Mesenteric fat pad (tissue), 1 donor: Measurements from ENCODE around the gene GSG1. TPM values are rescaled to one million over a fixed set of nuclear protein-coding genes. Genes with fewer than 3 reads are reported as not detected.
"Not testable (repeated sequence)": the region's sequence is repeated elsewhere in the genome, so short reads cannot be mapped to it uniquely, and the experiment has no call there.

Experiments used
- DNase-seq: peaks from one replicate; pipeline ENCODE4 v3.0.0-alpha.2; 2020; ENCODE audit warnings: low spot score
- total RNA-seq: library from RNA; stranded (reverse); fragmentation: NEBNext Ultra II Directional; extraction: Animal tissue kit (Norgen Biotek cat#: 25700); gene quantifications from one replicate; pipeline ENCODE4 v1.2.1, GENCODE V29; 2021
- donor health status: DM: yes; HTN: yes; CAD: no.

GSG1 gene
- total RNA-seq, 1 donor from 2014 or later = not detected

DNA sequence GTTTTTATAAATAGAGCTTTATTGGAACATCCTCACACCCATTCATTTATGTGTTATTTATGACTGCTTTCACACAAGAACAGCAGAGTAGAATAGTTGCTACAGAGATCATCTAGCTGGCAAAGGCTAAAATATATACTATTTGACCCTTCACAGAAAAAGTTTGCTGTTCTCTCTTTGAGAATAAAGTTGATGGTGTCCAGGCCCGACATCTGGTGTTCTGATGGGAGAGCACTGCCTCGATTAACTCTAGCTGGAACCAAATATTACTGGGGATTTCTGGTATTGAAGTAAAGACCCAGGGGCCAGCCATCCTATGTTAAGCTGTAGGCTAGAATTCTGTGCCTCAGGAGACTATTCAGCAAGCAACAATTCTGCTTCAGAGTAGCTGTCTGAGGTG lies 37.5 kb downstream of the GSG1 start:
- no peak for DNase-seq

GRCh38 chr12:13062669-13063068 lies 40.8 kb downstream of the GSG1 start:
- no peak for DNase-seq

- no peak for DNase-seq
Measured at GRCh38 chr12:13061377-13061776, 42.1 kb downstream of the GSG1 start.

- DNase-seq = no peak
Measured at GRCh38 chr12:13060581-13060980, 42.9 kb downstream of the GSG1 start.

- DNase-seq = not testable (repeated sequence)
Measured at GRCh38 chr12:13053617-13054016, 49.9 kb downstream of the GSG1 start.

GRCh38 chr12:13052421-13052820 lies 51.0 kb downstream of the GSG1 start:
- no peak for DNase-seq

DNA sequence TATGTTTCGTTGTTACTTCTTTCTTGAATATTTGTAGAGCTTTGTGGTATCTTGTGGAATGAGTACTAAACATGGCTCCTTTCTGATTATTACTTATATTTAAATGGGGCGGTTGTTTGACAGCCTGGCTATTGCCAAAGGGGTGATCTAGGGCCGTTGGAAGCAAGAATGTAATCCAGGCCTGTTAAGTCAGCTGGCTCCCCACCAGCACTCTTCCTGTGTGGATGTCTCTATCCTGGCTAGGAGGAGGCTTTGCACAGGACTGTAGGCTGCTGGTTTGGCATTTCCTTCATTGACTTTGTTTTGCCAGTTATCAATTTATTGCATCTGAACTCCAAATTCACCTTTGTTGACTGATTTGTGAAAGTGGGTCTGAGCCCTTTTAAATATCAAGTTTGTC lies 53.7 kb downstream of the GSG1 start:
- DNase-seq = no peak

GRCh38 chr12:13046964-13047363 lies 56.5 kb downstream of the GSG1 start:
- DNase-seq = no peak

GRCh38 chr12:13045816-13046215 lies 57.7 kb downstream of the GSG1 start:
- DNase-seq = no peak

DNA sequence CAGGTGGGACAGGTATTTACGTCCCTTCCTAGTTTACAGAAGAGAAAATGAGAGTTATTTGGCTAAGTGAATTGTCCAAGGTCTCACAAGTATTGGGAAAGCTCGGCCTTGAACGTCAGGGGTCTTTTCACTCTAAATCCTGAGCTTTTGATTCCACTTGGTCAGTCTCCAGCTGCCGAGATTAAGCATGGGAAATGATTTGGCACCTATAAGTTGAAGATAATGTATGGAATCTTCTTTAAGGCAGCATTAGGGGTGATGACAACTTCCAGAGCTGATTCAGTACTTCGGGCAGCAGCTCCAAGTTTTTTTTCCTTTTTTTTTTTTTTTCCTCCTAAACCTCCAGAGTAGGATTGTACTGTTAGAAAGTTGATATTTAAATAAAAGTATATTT lies 58.6 kb downstream of the GSG1 start:
- no peak for DNase-seq

DNA sequence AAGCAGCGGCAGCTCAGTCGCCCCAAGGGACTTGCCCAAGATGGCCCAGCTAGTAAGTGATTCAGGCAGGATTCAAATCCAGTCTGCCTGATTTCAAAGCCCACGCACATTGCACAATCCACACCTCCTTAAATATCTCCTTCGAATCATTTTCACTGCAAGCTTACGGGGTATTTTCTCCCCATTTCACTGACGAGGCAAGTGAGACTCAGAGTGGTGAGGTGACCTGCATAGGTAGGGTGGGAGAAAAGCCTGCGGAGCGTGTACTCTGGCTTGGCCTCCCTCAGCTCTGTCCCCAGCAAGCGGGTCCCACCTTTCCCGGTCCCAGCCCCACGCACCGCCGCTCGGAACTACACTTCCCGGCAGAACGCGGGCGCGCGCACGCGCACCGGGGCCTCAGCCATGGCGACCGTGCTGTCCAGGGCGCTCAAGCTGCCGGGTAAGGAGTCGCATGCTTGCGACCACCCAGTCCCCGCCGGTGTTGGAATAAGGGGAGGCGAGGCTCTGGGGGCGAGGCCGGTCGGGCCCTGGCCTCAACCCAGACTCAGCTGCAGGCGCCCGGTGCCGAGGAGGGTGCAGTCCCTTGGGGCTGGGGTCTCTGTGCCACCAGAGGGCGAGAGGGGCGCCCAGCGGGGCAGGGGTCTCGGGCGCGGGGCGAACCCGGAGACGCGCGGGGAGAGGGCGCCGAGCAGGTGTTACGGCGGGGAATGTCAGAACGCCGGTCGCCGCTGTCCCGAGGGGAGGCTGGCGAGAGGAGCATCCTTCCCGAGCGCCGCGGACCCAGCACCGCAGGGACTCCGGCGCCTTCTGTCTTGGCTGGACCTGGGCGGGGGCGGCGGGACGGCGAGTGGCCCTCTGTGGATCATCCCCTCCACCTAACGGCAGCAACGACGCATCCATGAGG lies 59.2 kb downstream of the GSG1 start, which contains the start of gene FAM234B:
Gene FAM234B, plus strand, starts transcription at position 380 of the 904 bp plus-strand sequence. Its CDS starts 23 bp downstream, at position 403.
- DNase-seq = peak; percentile 97

DNA sequence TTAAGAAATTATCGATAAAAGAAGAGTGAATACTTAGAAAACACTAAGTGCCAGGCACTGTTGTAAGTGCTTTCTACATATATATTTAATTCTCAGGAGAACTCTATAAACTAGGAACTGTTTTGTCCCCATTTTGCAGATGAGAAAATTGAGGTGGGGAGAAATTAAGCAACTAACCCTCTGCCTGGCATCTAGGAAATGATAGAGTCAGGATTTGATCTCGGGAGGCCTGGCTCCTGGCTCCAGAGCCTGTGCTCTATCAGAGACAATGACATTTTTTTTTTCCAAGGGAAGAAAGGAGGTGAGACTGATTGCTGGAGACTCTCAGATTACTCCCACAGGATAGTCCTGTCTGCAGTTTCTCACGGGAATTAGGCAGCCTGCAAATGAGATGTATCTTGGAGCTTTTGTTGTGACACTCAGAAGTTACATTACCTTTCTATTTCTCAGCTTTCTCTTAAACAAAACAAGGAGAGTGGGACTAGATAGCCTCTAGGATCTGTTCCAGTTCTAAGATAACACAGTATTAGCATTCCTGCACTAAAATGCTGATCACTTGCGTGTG lies 60.7 kb downstream of the GSG1 start:
- DNase-seq = no peak

GRCh38 chr12:13041224-13041623 lies 62.2 kb downstream of the GSG1 start:
- DNase-seq = no peak

DNA sequence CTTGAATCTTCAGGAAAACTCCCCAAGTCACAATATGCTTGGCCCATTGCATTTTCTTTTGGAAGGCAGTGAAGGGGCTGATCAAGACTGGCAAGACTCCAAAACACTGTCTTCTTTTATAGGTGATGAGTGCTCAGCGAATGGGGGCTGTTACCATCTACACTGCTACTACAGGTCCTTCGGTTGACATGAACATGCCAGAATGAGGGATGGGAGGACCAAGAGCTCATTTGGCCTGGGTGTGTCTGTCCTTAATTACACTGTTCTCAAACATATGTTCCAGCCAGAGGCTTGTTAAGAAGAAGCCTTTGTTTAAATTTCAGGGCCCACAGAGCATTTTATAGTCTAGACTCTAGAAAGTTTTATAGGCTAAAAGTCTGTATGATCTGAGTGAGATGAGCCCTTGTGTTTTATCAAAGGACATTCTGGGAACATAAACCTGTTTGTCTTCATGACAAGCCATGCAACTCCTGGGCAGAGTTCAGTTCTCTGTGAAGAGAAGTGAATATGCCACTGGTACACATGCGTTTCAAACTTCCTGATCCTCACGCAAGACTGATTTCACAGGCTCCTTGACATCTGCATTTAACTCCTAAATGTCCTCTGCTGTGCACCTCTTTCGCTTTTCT lies 64.0 kb downstream of the GSG1 start:
- no peak for DNase-seq

GRCh38 chr12:13038491-13039161 lies 64.8 kb downstream of the GSG1 start:
- no peak for DNase-seq

DNA sequence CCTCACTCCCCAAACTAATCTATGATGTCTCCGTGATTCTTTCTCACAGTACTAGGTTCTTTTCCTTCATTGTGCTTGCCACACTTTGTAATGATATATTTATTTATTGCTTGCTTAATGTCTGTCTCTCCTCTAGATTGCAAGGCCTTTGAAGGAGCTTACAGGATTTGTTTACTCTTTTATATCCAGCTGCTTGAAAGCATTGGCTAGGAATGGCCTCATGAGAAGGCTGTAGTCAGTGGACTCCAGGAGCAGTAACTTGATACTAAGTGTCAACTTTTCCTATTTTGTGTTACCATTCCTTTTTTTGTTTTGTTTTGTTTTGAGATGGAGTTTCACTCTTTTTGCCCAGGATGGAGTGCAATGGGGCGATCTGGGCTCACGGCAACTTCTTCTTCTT lies 66.6 kb downstream of the GSG1 start:
- no peak for DNase-seq

- DNase-seq = not testable (repeated sequence)
Measured at GRCh38 chr12:13035335-13035734, 68.1 kb downstream of the GSG1 start.
